DOHH2 (cell line): ENCODE data around the gene SBNO2.

Experiments
- CTCF ChIP-seq: fragments of 200-600 bp; sonication (generic); IDR thresholded peaks from one replicate; pipeline ENCODE4 v1.5.1; 2014; ENCODE audit warnings: antibody characterized with exemption, mild to moderate bottlenecking, low read depth, low read length; ENCODE audit not compliant: poor library complexity, severe bottlenecking
- EZH2phosphoT487 ChIP-seq: fragments of 200-600 bp; sonication (generic); IDR thresholded peaks from 2 replicates; pipeline ENCODE4 v1.6.1; 2017; ENCODE audit warnings: borderline replicate concordance, mild to moderate bottlenecking, antibody characterized with exemption, low read length, moderate library complexity, mixed read lengths

DNA sequence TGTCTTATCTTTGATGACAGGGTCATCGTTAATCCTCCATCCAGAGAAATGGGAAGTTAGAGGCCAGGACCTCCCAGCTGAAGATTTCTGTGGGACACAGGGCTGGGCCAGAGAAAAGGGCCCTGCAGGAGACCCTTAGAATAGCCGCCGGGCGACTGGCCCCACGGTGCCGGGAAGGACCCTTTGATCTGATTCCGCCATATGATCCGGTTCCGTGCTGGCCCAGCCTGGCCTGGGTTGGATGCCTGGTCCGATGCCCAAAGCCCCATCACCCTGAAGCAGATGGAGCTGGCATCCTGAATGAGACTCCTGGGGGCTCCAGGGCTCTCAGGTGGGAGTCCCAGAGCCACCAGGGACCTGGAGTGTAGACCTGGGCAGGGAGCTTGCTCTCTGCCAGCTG lies 25.5 kb upstream of the SBNO2 start:
- TF ChIP-seq CTCF: no peak
- no peak for TF ChIP-seq EZH2phosphoT487
